Measurements from ENCODE around the gene COG7. TPM values are rescaled to one million over a fixed set of nuclear protein-coding genes. Genes with fewer than 3 reads are reported as not detected.
A peak's percentile ranks its signal among the peaks of the same experiment; 100 is the strongest.

COG7 gene
- total RNA-seq, 1 experiment from 2014 or later: 22.1 TPM

DNA sequence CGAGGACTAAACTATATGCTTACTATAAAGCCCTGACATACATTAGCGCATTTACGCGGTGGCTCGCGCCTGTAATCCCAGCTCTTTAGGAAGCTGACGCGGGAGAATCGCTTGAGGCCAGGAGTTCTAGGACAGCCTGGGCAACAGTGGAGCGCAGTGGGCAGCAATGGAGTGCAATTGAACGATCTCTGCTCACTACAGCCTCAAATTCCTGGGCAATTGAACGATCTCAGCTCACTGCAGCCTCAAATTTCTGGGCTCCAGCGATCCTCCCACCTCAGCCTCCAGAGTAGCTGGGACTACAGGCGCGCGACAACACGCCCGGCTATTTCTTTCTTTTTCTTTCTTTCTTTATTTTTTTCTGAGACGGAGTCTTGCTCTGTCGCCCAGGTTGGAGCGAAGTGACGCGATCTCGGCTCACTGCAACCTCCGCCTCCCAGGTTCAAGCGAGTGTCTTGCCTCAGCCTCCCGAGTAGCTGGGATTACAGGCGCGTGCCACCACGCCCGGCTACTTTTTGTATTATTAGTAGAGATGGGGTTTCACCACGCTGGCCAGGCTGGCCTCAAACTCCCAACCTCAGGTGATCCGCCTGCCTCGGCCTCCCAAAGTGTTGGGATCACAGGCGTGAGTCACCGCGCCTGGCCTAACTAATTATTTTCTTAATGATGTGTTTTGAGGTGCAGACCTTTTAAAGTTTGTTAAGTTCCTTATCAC lies 506 bp upstream of the COG7 start:
- Histone ChIP-seq H3K4me1 (ENCODE audit: control insufficient read depth in 1 of 2, insufficient read depth in 2 of 2, low read length in 2 of 2) (peaks cover 6 to 15% of the 10 kb centered on the region in 2 experiments), H2AFZ (ENCODE audit: low read depth, low read length, poor library complexity, severe bottlenecking) (peak overlapping the region; percentile 69), H4K20me1 (ENCODE audit: insufficient read depth) (no peaks in the 10 kb centered on the region), H3K27ac (ENCODE audit: low read depth, low read length) (peak overlapping the region; percentile 84; the same call in 1 of the 2 replicates), H3K79me2 (ENCODE audit: insufficient read depth, low read length) (peaks cover 22% of the 10 kb centered on the region), H3K27me3 (ENCODE audit: insufficient read depth, low read length) (no peaks in the 10 kb centered on the region), H3K9me2 (ENCODE audit: insufficient read depth) (no peaks in the 10 kb centered on the region), H3K4me2 (ENCODE audit: low read length) (peak overlapping the region; percentile 80), H3K36me3 (ENCODE audit: control insufficient read depth in 1 of 2, insufficient read depth in 2 of 2, low read length in 2 of 2) (no peaks in the 10 kb centered on the region), H3K9ac (ENCODE audit: low read length) (peak overlapping the region; percentile 75), H3K9me3 (ENCODE audit: control insufficient read depth in 1 of 2, insufficient read depth in 1 of 2, low read depth in 1 of 2, low read length in 2 of 2) (no peaks in the 10 kb centered on the region), H3K4me3 (replicated peaks in 1 of 2; ENCODE audit: low read depth in 1 of 2, low read length in 2 of 2) (peak overlapping the region; percentile 74 to 84)
- ChIA-PET POLR2A (no interaction called here), CTCF (interaction anchor here (2.2 kb wide), 1 partner anchor 18 kb away, joined by 16 read pairs; no protein-coding TSS in a partner anchor), RAD21 (ENCODE audit: low non-redundant PET in 1 of 2, low total read pairs in 2 of 2, uncharacterized antibody in 2 of 2, unreplicated experiment in 2 of 2) (no interaction called here)
- no TSS peak for BruUV-seq (replicated peaks)
- DNase-seq (ENCODE audit: low read depth, low spot score) (no peak), ATAC-seq (peak; percentile 28)
- no peak for TF ChIP-seq SRF (IDR thresholded peaks at IDR 0.05; ENCODE audit: low read depth)
- TF ChIP-seq ZFX (IDR thresholded peaks at IDR 0.05): no peak
- no peak for TF ChIP-seq SIN3A (IDR thresholded peaks at IDR 0.05; ENCODE audit: low read depth)
- no peak for TF ChIP-seq POLR2A (IDR thresholded peaks at IDR 0.05; ENCODE audit: borderline replicate concordance, extremely low read depth, insufficient read depth, insufficient read length)
- TF ChIP-seq, protein P1, sequence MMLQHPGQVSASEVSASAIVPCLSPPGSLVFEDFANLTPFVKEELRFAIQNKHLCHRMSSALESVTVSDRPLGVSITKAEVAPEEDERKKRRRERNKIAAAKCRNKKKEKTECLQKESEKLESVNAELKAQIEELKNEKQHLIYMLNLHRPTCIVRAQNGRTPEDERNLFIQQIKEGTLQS (IDR thresholded peaks at IDR 0.05): no peak
- TF ChIP-seq POLR2AphosphoS5 (IDR thresholded peaks at IDR 0.05; ENCODE audit: low read depth, low read length): no peak
- no peak for TF ChIP-seq CEBPB (IDR thresholded peaks at IDR 0.05; ENCODE audit: low read depth)
- intact Hi-C loops (cut with micrococcal nuclease): no loop called here

DNA sequence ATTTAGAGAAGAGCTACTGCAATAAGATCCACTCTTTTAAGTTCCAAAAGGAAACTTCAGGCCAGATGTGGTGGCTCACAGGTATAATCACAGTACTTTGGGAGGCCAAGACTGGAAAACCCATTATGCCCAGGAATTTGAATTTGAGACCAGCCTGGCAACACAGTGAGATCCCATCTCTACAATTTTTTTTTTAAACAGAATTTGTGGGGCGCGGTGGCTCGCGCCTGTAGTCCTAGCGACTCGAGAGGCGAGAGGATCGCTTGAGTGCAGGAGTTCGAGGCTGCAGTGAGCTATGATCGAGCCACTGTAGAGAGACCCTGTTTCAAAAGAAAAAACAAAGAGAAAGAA lies 793 bp downstream of the COG7 start:
- Histone ChIP-seq H3K9me2 (ENCODE audit: insufficient read depth) (no peaks in the 10 kb centered on the region), H3K36me3 (ENCODE audit: control insufficient read depth in 1 of 2, insufficient read depth in 2 of 2, low read length in 2 of 2) (no peaks in the 10 kb centered on the region), H3K79me2 (ENCODE audit: insufficient read depth, low read length) (peaks cover 29% of the 10 kb centered on the region), H3K9ac (ENCODE audit: low read length) (peak overlapping the region; percentile 75), H4K20me1 (ENCODE audit: insufficient read depth) (no peaks in the 10 kb centered on the region), H3K27me3 (ENCODE audit: insufficient read depth, low read length) (no peaks in the 10 kb centered on the region), H3K4me3 (replicated peaks in 1 of 2; ENCODE audit: low read depth in 1 of 2, low read length in 2 of 2) (peak overlapping the region; percentile 74 to 84), H3K27ac (ENCODE audit: low read depth, low read length) (peak overlapping the region; percentile 84), H3K9me3 (ENCODE audit: control insufficient read depth in 1 of 2, insufficient read depth in 1 of 2, low read depth in 1 of 2, low read length in 2 of 2) (no peaks in the 10 kb centered on the region), H2AFZ (ENCODE audit: low read depth, low read length, poor library complexity, severe bottlenecking) (peak overlapping the region; percentile 69), H3K4me2 (ENCODE audit: low read length) (peak overlapping the region; percentile 80), H3K4me1 (ENCODE audit: control insufficient read depth in 1 of 2, insufficient read depth in 2 of 2, low read length in 2 of 2) (peaks cover 6 to 15% of the 10 kb centered on the region in 2 experiments)
- TF ChIP-seq EGR1 (IDR thresholded peaks at IDR 0.05; ENCODE audit: low read depth): no peak
- no peak for TF ChIP-seq RAD21 (IDR thresholded peaks at IDR 0.05; ENCODE audit: low read depth)
- DNase-seq (ENCODE audit: low read depth, low spot score): no peak
- BruUV-seq (replicated peaks): no TSS peak
- ChIA-PET POLR2A (no interaction called here), RAD21 (ENCODE audit: low non-redundant PET in 1 of 2, low total read pairs in 2 of 2, uncharacterized antibody in 2 of 2, unreplicated experiment in 2 of 2) (no interaction called here), CTCF (interaction anchor here (2.2 kb wide), 1 partner anchor 17 kb away, joined by 16 read pairs; no protein-coding TSS in a partner anchor)
- peak; percentile 39 for ATAC-seq
- intact Hi-C loops (cut with micrococcal nuclease): no loop called here

All from HCT116 (cell line).